GM19467 (cell line): ENCODE measurements around the gene NBPF1.
"Not testable (repeated sequence)": the region's sequence is repeated elsewhere in the genome, so short reads cannot be mapped to it uniquely, and the experiment has no call there.

Experiments used
- ATAC-seq: cut with Tn5 transposase; IDR thresholded peaks from one replicate; pipeline ENCODE4 v1.9.1; 2021; ENCODE audit warnings: mild to moderate bottlenecking, moderate library complexity; ENCODE audit not compliant: unreplicated experiment

The NBPF1 gene

GRCh38 chr1:16623812-16624719 is 10.7 kb upstream of the NBPF1 start:
- ATAC-seq, result not testable (repeated sequence)

- not testable (repeated sequence) for ATAC-seq
These were observed 10.0 kb upstream of the NBPF1 start for GRCh38 chr1:16623337-16623736.

GRCh38 chr1:16621681-16622315 is 8.4 kb upstream of the NBPF1 start:
- ATAC-seq, result not testable (repeated sequence)

- no peak for ATAC-seq
These were observed 7.9 kb upstream of the NBPF1 start for GRCh38 chr1:16621300-16621658.

GRCh38 chr1:16619803-16620501 is 6.6 kb upstream of the NBPF1 start:
- ATAC-seq, result not testable (repeated sequence)

GRCh38 chr1:16618719-16619118 is 5.4 kb upstream of the NBPF1 start:
- ATAC-seq, result no peak

- ATAC-seq, result no peak
These were observed 4.6 kb upstream of the NBPF1 start for GRCh38 chr1:16617778-16618580.

GRCh38 chr1:16617114-16617631 is 3.8 kb upstream of the NBPF1 start:
- no peak for ATAC-seq

GRCh38 chr1:16615253-16616252 is 2.2 kb upstream of the NBPF1 start:
- no peak for ATAC-seq

- no peak for ATAC-seq
These were observed 1.2 kb upstream of the NBPF1 start for GRCh38 chr1:16614361-16615252.

- no peak for ATAC-seq
These were observed 812 bp downstream of the NBPF1 start for GRCh38 chr1:16612332-16613172.

- ATAC-seq, result not testable (repeated sequence)
These were observed 1.4 kb downstream of the NBPF1 start for GRCh38 chr1:16611981-16612331.

GRCh38 chr1:16611164-16611563 is 2.2 kb downstream of the NBPF1 start:
- ATAC-seq, result not testable (repeated sequence)

GRCh38 chr1:16610553-16610952 is 2.8 kb downstream of the NBPF1 start:
- ATAC-seq, result not testable (repeated sequence)

- ATAC-seq, result not testable (repeated sequence)
These were observed 3.6 kb downstream of the NBPF1 start for GRCh38 chr1:16609761-16610160.

- ATAC-seq, result no peak
These were observed 4.4 kb downstream of the NBPF1 start for GRCh38 chr1:16608838-16609560.
